Hepatocyte (in vitro differentiated cells): ENCODE data around the gene SYT12. TPM values are rescaled to one million over a fixed set of nuclear protein-coding genes. Genes with fewer than 3 reads are reported as not detected.

Experiments used
- DNase-seq: peaks from one replicate; pipeline ENCODE4 v3.0.0-alpha.2; 2016; ENCODE audit warnings: low spot score
- H2AFZ ChIP-seq: fragments of 200-600 bp; sonication (generic); 2 replicates; pipeline ENCODE4 v1.6.0; 2016; ENCODE audit warnings: antibody characterized with exemption, mild to moderate bottlenecking
- H3K27ac ChIP-seq: fragments of 200-600 bp; sonication (generic); 2 replicates; pipeline ENCODE4 v1.5.1; 2016; ENCODE audit warnings: mild to moderate bottlenecking
- H3K27me3 ChIP-seq: fragments of 200-600 bp; sonication (generic); 2 replicates; pipeline ENCODE4 v1.6.1; 2016
- H3K36me3 ChIP-seq: fragments of 200-600 bp; sonication (generic); replicated peaks from 2 replicates; pipeline ENCODE4 v1.5.1; 2016; ENCODE audit warnings: low read depth; ENCODE audit not compliant: insufficient read depth
- H3K4me1 ChIP-seq: fragments of 200-600 bp; sonication (generic); 2 replicates; pipeline ENCODE4 v1.5.1; 2016; ENCODE audit warnings: mild to moderate bottlenecking, moderate library complexity; ENCODE audit not compliant: insufficient read depth
- H3K4me2 ChIP-seq: fragments of 200-600 bp; sonication (generic); 2 replicates; pipeline ENCODE4 v1.6.0; 2016
- H3K4me3 ChIP-seq: fragments of 200-600 bp; sonication (generic); 2 replicates; pipeline ENCODE4 v1.5.1; 2016; ENCODE audit warnings: mild to moderate bottlenecking
- H3K79me2 ChIP-seq: fragments of 200-600 bp; sonication (generic); 2 replicates; pipeline ENCODE4 v1.6.0; 2017; ENCODE audit warnings: mild to moderate bottlenecking
- H3K9me2 ChIP-seq: fragments of 200-600 bp; sonication (generic); replicated peaks from 2 replicates; pipeline ENCODE4 v1.6.0; 2017; ENCODE audit warnings: mild to moderate bottlenecking; ENCODE audit not compliant: insufficient read depth
- H3K9me3 ChIP-seq: fragments of 200-600 bp; sonication (generic); 2 replicates; pipeline ENCODE4 v1.5.1; 2016; ENCODE audit warnings: low read depth, mild to moderate bottlenecking
- H4K20me1 ChIP-seq: fragments of 200-600 bp; sonication (generic); 2 replicates; pipeline ENCODE4 v1.6.0; 2016; ENCODE audit warnings: mild to moderate bottlenecking; ENCODE audit not compliant: insufficient read depth, poor library complexity, severe bottlenecking
- EZH2 ChIP-seq: fragments of 200-600 bp; sonication (generic); IDR thresholded peaks from 2 replicates; pipeline ENCODE4 v1.6.1; 2016; ENCODE audit warnings: antibody characterized with exemption, mild to moderate bottlenecking, borderline replicate concordance
- EZH2phosphoT487 ChIP-seq: fragments of 200-600 bp; sonication (generic); IDR thresholded peaks from one replicate; pipeline ENCODE4 v1.6.1; 2018; ENCODE audit warnings: antibody characterized with exemption, mild to moderate bottlenecking, low read depth, moderate library complexity; ENCODE audit not compliant: unreplicated experiment, severe bottlenecking
- WGBS: methylation state at CpG from one replicate; pipeline ENCODE4 v1.1.6; 2016; ENCODE audit warnings: low lambda C conversion rate; ENCODE audit errors: missing lambda C conversion rate; 5-methylcytosine and 5-hydroxymethylcytosine counted together
- polyA plus RNA-seq: library from polyadenylated mRNA; unstranded; fragments of >200 nt; fragmentation: Nextera tagmentation; extraction: Ambion mirVana; gene quantifications from 2 replicates; pipeline ENCODE4 v1.2.1, GENCODE V29; 2016
- total RNA-seq: library from RNA; depleted of rRNA; stranded (reverse); fragments of >200 nt; gene quantifications from 2 replicates; pipeline ENCODE4 v1.2.3, GENCODE V29; 2014
- TF ChIP-seq, protein P1 (sequence below): fragments of 200-600 bp; sonication (generic); IDR thresholded peaks from 2 replicates; pipeline ENCODE4 v1.5.1; 2016; ENCODE audit warnings: antibody characterized with exemption, mild to moderate bottlenecking; ENCODE audit not compliant: poor library complexity

The SYT12 gene
- total and polyA plus RNA-seq, 2 experiments from 2014 or later: 0.27 to 0.50 TPM

DNA sequence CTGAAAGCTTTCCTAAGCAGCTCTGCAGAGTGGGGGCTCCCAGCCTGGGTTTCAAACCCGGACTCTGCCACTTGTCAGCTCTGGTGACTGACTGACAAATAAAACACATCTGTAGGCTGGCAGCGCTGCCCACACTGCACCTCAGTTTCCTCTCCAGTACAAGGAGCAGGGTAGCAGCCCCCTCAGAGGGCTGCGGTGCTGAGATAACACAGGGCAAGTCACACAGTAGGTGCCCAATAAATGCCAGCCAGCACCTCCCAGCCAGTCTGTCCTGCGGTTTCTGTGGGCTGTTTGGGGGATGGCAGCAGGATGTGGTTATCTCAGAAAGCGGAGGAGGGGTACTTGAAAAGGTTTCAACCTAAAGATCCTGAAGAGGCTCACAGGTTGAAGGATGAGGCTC lies 1.5 kb downstream of the SYT12 start:
- Histone ChIP-seq H3K9me2 (no peaks in the 10 kb centered on the region), H3K4me3 (no peak overlapping the region), H3K27me3 (peaks cover 33% of the 10 kb centered on the region), H3K27ac (no peak overlapping the region), H2AFZ (no peak overlapping the region), H3K9me3 (no peaks in the 10 kb centered on the region), H3K4me1 (peaks cover 3% of the 10 kb centered on the region), H4K20me1 (no peaks in the 10 kb centered on the region), H3K79me2 (no peaks in the 10 kb centered on the region), H3K4me2 (no peak overlapping the region), H3K36me3 (no peaks in the 10 kb centered on the region)
- WGBS: 85% methylated on average over 5 of the region's 5 CpGs
- DNase-seq: no peak
- TF ChIP-seq EZH2 (no peak), EZH2phosphoT487 (no peak)
- TF ChIP-seq, protein P1, sequence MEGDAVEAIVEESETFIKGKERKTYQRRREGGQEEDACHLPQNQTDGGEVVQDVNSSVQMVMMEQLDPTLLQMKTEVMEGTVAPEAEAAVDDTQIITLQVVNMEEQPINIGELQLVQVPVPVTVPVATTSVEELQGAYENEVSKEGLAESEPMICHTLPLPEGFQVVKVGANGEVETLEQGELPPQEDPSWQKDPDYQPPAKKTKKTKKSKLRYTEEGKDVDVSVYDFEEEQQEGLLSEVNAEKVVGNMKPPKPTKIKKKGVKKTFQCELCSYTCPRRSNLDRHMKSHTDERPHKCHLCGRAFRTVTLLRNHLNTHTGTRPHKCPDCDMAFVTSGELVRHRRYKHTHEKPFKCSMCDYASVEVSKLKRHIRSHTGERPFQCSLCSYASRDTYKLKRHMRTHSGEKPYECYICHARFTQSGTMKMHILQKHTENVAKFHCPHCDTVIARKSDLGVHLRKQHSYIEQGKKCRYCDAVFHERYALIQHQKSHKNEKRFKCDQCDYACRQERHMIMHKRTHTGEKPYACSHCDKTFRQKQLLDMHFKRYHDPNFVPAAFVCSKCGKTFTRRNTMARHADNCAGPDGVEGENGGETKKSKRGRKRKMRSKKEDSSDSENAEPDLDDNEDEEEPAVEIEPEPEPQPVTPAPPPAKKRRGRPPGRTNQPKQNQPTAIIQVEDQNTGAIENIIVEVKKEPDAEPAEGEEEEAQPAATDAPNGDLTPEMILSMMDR: no peak

DNA sequence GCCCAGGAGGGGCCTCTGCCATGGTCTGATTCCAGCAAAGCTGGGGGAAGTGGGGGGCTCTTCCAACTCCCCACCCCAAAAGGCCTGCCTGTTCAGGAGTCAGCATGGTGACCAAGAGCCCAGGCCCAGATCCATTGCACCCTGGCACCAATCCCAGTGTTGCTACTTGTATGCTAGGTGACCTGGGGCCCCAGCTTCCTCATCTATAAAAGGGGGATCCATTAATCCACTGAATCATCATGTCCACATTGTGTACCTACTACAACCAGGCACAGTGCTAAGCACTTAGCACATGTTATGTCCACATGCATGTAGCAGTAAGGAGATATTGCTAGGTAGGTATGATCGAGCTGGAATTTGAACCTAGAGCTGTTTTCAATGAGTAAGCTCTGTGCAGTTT lies 2.0 kb downstream of the SYT12 start:
- no peak overlapping the region for H3K4me3 ChIP-seq
- no peaks in the 10 kb centered on the region for H3K79me2 ChIP-seq
- peaks cover 3% of the 10 kb centered on the region for H3K4me1 ChIP-seq
- WGBS: 81% methylated on average over 1 of the region's 1 CpG
- H3K36me3 ChIP-seq: no peaks in the 10 kb centered on the region
- H3K27ac ChIP-seq: no peak overlapping the region
- H3K9me2 ChIP-seq: no peaks in the 10 kb centered on the region
- no peak overlapping the region for H2AFZ ChIP-seq
- no peaks in the 10 kb centered on the region for H3K9me3 ChIP-seq
- TF ChIP-seq EZH2 (no peak), EZH2phosphoT487 (no peak)
- TF ChIP-seq, protein P1: no peak
- no peak for DNase-seq
- H3K4me2 ChIP-seq: no peak overlapping the region
- peaks cover 33% of the 10 kb centered on the region for H3K27me3 ChIP-seq
- H4K20me1 ChIP-seq: no peaks in the 10 kb centered on the region

DNA sequence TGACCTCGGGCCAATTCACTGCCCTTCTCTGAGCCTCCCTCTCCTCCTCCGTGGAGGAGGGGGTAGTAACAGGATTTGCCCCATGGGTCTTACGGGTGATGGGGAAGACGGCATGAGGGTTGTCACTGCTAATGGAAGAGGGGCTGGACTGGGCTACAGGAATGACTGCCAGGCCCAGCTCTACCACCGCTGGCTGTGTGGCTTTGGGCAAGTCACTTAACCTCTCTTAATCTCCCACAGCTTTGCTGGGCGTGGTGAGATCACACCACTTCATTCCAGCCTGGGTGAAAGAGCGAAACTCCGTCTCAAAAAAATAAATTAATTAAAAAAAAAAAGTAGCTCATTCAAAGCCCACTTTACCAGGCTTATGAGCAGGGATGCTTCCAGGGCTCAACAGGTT lies 2.8 kb downstream of the SYT12 start:
- 87% methylated on average over 8 of the region's 8 CpGs for WGBS
- no peak overlapping the region for H2AFZ ChIP-seq
- H3K27ac ChIP-seq: no peak overlapping the region
- no peaks in the 10 kb centered on the region for H3K79me2 ChIP-seq
- TF ChIP-seq EZH2phosphoT487: no peak
- TF ChIP-seq, protein P1: no peak
- TF ChIP-seq EZH2: no peak
- no peaks in the 10 kb centered on the region for H3K9me2 ChIP-seq
- no peaks in the 10 kb centered on the region for H3K36me3 ChIP-seq
- no peak overlapping the region for H3K4me3 ChIP-seq
- H3K9me3 ChIP-seq: no peaks in the 10 kb centered on the region
- no peaks in the 10 kb centered on the region for H4K20me1 ChIP-seq
- H3K4me1 ChIP-seq: peaks cover 3% of the 10 kb centered on the region
- DNase-seq: no peak
- no peak overlapping the region for H3K4me2 ChIP-seq
- H3K27me3 ChIP-seq: peaks cover 33% of the 10 kb centered on the region

DNA sequence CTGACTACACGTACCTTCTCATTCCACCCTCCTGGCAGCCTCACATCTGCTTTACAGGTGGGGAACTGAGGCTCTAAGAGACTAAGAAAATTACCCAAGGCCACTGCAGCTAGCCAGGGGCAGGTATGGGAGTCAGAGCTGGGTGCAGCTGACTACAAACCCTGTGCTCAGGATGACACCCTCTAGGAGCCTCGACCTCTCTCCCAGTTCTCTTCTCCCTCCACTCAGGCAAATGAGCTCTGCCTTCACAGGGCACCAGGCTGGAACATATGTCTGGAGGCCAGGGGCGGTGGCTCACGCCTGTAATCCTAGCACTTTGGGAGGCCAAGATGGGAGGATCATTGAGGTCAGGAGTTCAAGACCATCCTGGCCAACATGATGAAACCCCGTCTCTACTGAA lies 4.0 kb downstream of the SYT12 start:
- no peak for TF ChIP-seq EZH2
- no peak for TF ChIP-seq EZH2phosphoT487
- TF ChIP-seq, protein P1: no peak

More for the DNA sequence above, 4.0 kb downstream of the SYT12 start:
- Histone ChIP-seq H3K9me3 (no peaks in the 10 kb centered on the region), H3K4me2 (no peak overlapping the region), H3K27me3 (peaks cover 33% of the 10 kb centered on the region), H3K36me3 (no peaks in the 10 kb centered on the region), H3K9me2 (no peaks in the 10 kb centered on the region), H3K4me1 (peaks cover 3% of the 10 kb centered on the region), H3K79me2 (no peaks in the 10 kb centered on the region), H4K20me1 (no peaks in the 10 kb centered on the region), H2AFZ (no peak overlapping the region), H3K27ac (no peak overlapping the region), H3K4me3 (no peak overlapping the region)
- no peak for DNase-seq
- WGBS: 93% methylated on average over 5 of the region's 5 CpGs
